Uterus (tissue), 2 donors: Measurements from ENCODE around the gene CACHD1.

Experiments
- CTCF ChIP-seq, 4 experiments: fragments of 200-600 bp in 2 of 4; fragments of 450-650 bp in 2 of 4; sonication (generic) in 2 of 4; IDR thresholded peaks; one replicate each; pipeline ENCODE4 v1.5.1; 2016 to 2019; ENCODE audit warnings: antibody characterized with exemption in 4 of 4, mild to moderate bottlenecking in 2 of 4, moderate library complexity in 1 of 4
- POLR2A ChIP-seq, 2 donors: fragments of 450-650 bp; IDR thresholded peaks; one replicate each; pipeline ENCODE4 v1.6.1; 2016; ENCODE audit warnings: antibody characterized with exemption in 2 of 2, mild to moderate bottlenecking in 1 of 2, moderate library complexity in 1 of 2

- no peak for TF ChIP-seq CTCF (IDR thresholded peaks at IDR 0.05)
- TF ChIP-seq POLR2A (IDR thresholded peaks at IDR 0.05): no peak
These were observed 583 bp upstream of the CACHD1 start for GRCh38 chr1:64469116-64469976.
